A549 (cell line): ENCODE data around the gene MPPED1. TPM values are rescaled to one million over a fixed set of nuclear protein-coding genes. Genes with fewer than 3 reads are reported as not detected.

Experiments used
- ATAC-seq, 2 experiments: fragments of 200-7000 bp in 1 of 2; fragments of >200 bp in 1 of 2; cut with Nextera tagmentation in 1 of 2; cut with Tn5 transposase in 1 of 2; 3 replicates each; pipeline versions ENCODE4 v1.8.0 to v1.9.1; 2018 to 2020; ENCODE audit warnings: mild to moderate bottlenecking in 1 of 2, moderate library complexity in 1 of 2
- CTCF ChIA-PET: fragments of 300-600 bp; sonication (Branson Sonifier 250); formaldehyde crosslinking; extraction: SDS; loops from one replicate; lab custom pipeline; 2021; ENCODE audit warnings: antibody characterized with exemption, inconsistent platforms; lab: Yijun Ruan, JAX
- POLR2A ChIA-PET: fragments of 350-600 bp; formaldehyde crosslinking; extraction: SDS; loops from one replicate; lab custom pipeline; 2021; ENCODE audit warnings: antibody characterized with exemption, inconsistent platforms; lab: Yijun Ruan, JAX
- DNase-seq, 2 experiments: peaks; one replicate each; pipeline versions ENCODE4 v3.0.0 to v3.0.0-alpha.2; 2011 to 2016; ENCODE audit warnings: low read depth in 1 of 2, low spot score in 1 of 2
- FAIRE-seq: peaks from 2 replicates; lab custom pipeline; 2011; peaks lifted over from hg19 to GRCh38; lab: Jason Lieb, UNC
- H3K27ac ChIP-seq, 2 experiments: fragments of >200 bp; sonication (Bioruptor Twin); formaldehyde crosslinking; 3 replicates each; pipeline ENCODE4 v1.5.1; 2016 to 2017
- H3K4me1 ChIP-seq: fragments of >200 bp; sonication (Bioruptor Twin); formaldehyde crosslinking; 3 replicates; pipeline ENCODE4 v1.6.1; 2016
- H3K4me2 ChIP-seq: fragments of >200 bp; sonication (Bioruptor Twin); formaldehyde crosslinking; 3 replicates; pipeline ENCODE4 v1.6.1; 2016
- H3K4me3 ChIP-seq: fragments of >200 bp; sonication (Bioruptor Twin); formaldehyde crosslinking; 3 replicates; pipeline ENCODE4 v1.5.1; 2016
- H3K9me3 ChIP-seq: fragments of >200 bp; sonication (Bioruptor Twin); formaldehyde crosslinking; 3 replicates; pipeline ENCODE4 v1.6.1; 2016
- CBX8 ChIP-seq: fragments of 200-600 bp; sonication (generic); IDR thresholded peaks from 2 replicates; pipeline ENCODE4 v1.6.1; 2016
- CEBPB ChIP-seq, 2 experiments: fragments of >200 bp in 1 of 2; sonication (Bioruptor Twin) in 1 of 2; formaldehyde crosslinking in 1 of 2; IDR thresholded peaks; 2 replicates each; pipeline ENCODE4 v1.6.1; 2012 to 2016
- E2F6 ChIP-seq: IDR thresholded peaks from 2 replicates; pipeline ENCODE4 v1.6.1; 2012; ENCODE audit warnings: low read depth, borderline replicate concordance
- EHF ChIP-seq: fragments of 250-450 bp; sonication (Bioruptor Pico); IDR thresholded peaks from 2 replicates; pipeline ENCODE4 v1.5.0; 2020; ENCODE audit warnings: mild to moderate bottlenecking
- GATA3 ChIP-seq: IDR thresholded peaks from 2 replicates; pipeline ENCODE4 v1.6.1; 2012; ENCODE audit warnings: borderline replicate concordance
- HEYL ChIP-seq: fragments of 250-450 bp; sonication (Bioruptor Pico); IDR thresholded peaks from 2 replicates; pipeline ENCODE4 v1.8.0; 2021; ENCODE audit warnings: mild to moderate bottlenecking, moderate library complexity
- HMGXB4 ChIP-seq: fragments of 250-450 bp; sonication (Bioruptor Pico); IDR thresholded peaks from 2 replicates; pipeline ENCODE4 v1.5.0; 2021; ENCODE audit warnings: mild to moderate bottlenecking, moderate library complexity, borderline replicate concordance
- HOXB13 ChIP-seq: fragments of 250-450 bp; sonication (Bioruptor Pico); IDR thresholded peaks from 2 replicates; pipeline ENCODE4 v1.5.0; 2020; ENCODE audit warnings: low read depth, mild to moderate bottlenecking, moderate library complexity
- JUN ChIP-seq, 2 experiments: fragments of >200 bp; sonication (Bioruptor Twin); formaldehyde crosslinking; IDR thresholded peaks; 2 replicates in 1 of 2; 3 replicates in 1 of 2; pipeline ENCODE4 v1.6.1; 2016 to 2017
- MAFK ChIP-seq: fragments of 450-650 bp; IDR thresholded peaks from 2 replicates; pipeline ENCODE4 v1.6.1; 2014; ENCODE audit not compliant: partially characterized antibody
- MAZ ChIP-seq: fragments of 150-350 bp; IDR thresholded peaks from 2 replicates; pipeline ENCODE4 v1.6.1; 2014; ENCODE audit warnings: antibody characterized with exemption, low read depth, low read length, borderline replicate concordance
- MYC ChIP-seq: IDR thresholded peaks from 2 replicates; pipeline ENCODE4 v1.6.1; 2012; ENCODE audit warnings: mild to moderate bottlenecking, inconsistent platforms, low read length, improper control_type of control experiment, borderline replicate concordance
- NFE2L2 ChIP-seq: fragments of 150-350 bp; conservative IDR thresholded peaks from 2 replicates; pipeline ENCODE4 v1.6.1; 2014; ENCODE audit warnings: low read length
- NR3C1 ChIP-seq: fragments of >200 bp; sonication (Bioruptor Twin); formaldehyde crosslinking; IDR thresholded peaks from 3 replicates; pipeline ENCODE4 v1.6.1; 2017
- POLR2AphosphoS2 ChIP-seq: conservative IDR thresholded peaks from 2 replicates; pipeline ENCODE4 v1.6.1; 2012; ENCODE audit warnings: low read length, improper control_type of control experiment, inconsistent platforms
- RAD21 ChIP-seq, 2 experiments: fragments of >200 bp in 1 of 2; sonication (Bioruptor Twin) in 1 of 2; formaldehyde crosslinking in 1 of 2; IDR thresholded peaks in 1 of 2; conservative IDR thresholded peaks in 1 of 2; 2 replicates in 1 of 2; 3 replicates in 1 of 2; pipeline ENCODE4 v1.6.1; 2012 to 2018; ENCODE audit warnings: inconsistent platforms in 1 of 2
- RCOR1 ChIP-seq: fragments of 150-350 bp; IDR thresholded peaks from 2 replicates; pipeline ENCODE4 v1.6.1; 2014; ENCODE audit warnings: antibody characterized with exemption, low read length, low read depth
- RNF2 ChIP-seq: fragments of 200-600 bp; sonication (generic); IDR thresholded peaks from 2 replicates; pipeline ENCODE4 v1.6.1; 2016; ENCODE audit warnings: low read depth, mild to moderate bottlenecking, antibody characterized with exemption, moderate library complexity, borderline replicate concordance
- WGBS: methylation state at CpG from one replicate; pipeline ENCODE4 v1.1.6; 2017; ENCODE audit errors: missing lambda C conversion rate; 5-methylcytosine and 5-hydroxymethylcytosine counted together
- polyA plus RNA-seq, 4 experiments: library from polyadenylated mRNA; depleted of rRNA in 3 of 4; stranded (reverse); fragments of >200 nt; fragmentation: RNase III in 1 of 4; extraction: RNeasy Plus Mini Kit Qiagen cat#74134 plus additional on column Dnase treatment in 1 of 4; gene quantifications; 2 replicates in 3 of 4; 3 replicates in 1 of 4; pipeline ENCODE4 v1.2.3, GENCODE V29; 2011 to 2017
- TF ChIP-seq, protein P1 (sequence below): fragments of 150-350 bp; IDR thresholded peaks from 2 replicates; pipeline ENCODE4 v1.6.1; 2014; ENCODE audit warnings: low read depth, mild to moderate bottlenecking, low read length

The MPPED1 gene
- polyA plus RNA-seq, 2 of the 4 experiments (the other 2 are of a cell fraction): not detected

GRCh38 chr22:43426816-43427215, 15.0 kb downstream of the MPPED1 start:
- TF ChIP-seq MAZ (no peak), HMGXB4 (no peak), RCOR1 (no peak), NFE2L2 (no peak), MYC (no peak), EHF (CRISPR knock-in tag) (no peak), RNF2 (no peak), CEBPB (IDR thresholded peaks at IDR 0.05) (no peak)
- TF ChIP-seq, protein P1, sequence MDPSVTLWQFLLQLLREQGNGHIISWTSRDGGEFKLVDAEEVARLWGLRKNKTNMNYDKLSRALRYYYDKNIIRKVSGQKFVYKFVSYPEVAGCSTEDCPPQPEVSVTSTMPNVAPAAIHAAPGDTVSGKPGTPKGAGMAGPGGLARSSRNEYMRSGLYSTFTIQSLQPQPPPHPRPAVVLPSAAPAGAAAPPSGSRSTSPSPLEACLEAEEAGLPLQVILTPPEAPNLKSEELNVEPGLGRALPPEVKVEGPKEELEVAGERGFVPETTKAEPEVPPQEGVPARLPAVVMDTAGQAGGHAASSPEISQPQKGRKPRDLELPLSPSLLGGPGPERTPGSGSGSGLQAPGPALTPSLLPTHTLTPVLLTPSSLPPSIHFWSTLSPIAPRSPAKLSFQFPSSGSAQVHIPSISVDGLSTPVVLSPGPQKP: no peak
- 27% methylated on average over 2 of the region's 7 CpGs for WGBS
- Histone ChIP-seq H3K4me3 (no peak overlapping the region), H3K4me1 (no peaks in the 10 kb centered on the region), H3K4me2 (no peak overlapping the region), H3K9me3 (no peaks in the 10 kb centered on the region), H3K27ac (no peak overlapping the region)
- no peak for DNase-seq
- no peak for FAIRE-seq
- POLR2A ChIA-PET: no interaction called here
- CTCF ChIA-PET: no interaction called here
- ATAC-seq: no peak

DNA sequence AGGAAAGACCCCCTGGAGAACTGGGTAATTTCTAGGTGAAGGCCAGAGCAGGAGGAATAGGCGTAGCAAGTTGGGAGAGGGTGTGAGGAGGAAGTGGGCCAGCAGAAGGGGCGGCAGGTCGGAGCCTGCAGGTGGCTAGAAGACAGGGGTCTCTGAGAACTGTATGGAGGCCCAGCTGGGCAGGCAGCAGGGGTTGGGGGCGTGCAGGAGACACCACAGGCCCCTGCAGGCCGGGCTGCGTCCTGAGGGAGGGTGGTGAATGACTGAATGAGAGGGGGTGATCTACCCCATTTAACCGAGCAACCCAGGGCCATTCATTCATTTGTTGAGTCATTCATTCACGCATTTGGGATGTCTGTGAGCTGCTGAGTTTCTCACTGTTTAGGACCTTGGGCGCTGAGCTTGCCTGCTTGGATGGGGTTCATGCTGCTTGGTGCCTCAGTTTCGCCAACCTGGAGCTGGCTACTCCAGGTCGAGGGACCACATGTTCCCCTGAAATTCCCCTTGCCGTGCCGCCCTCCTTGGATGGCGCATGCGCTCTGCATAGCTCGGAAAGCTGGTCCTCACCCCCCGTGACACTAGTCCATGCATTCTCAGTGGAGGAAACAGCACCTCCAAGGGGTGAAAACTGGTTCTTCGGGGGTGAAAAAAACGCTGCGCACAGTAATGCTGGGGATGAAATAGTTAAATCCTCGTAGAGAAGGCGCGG, 15.6 kb downstream of the MPPED1 start:
- ChIA-PET CTCF (no interaction called here), POLR2A (no interaction called here)
- no peak for ATAC-seq
- Histone ChIP-seq H3K4me2 (no peak overlapping the region), H3K27ac (no peak overlapping the region), H3K4me3 (no peak overlapping the region), H3K4me1 (no peaks in the 10 kb centered on the region), H3K9me3 (no peaks in the 10 kb centered on the region)
- DNase-seq: no peak
- TF ChIP-seq JUN (IDR thresholded peaks at IDR 0.05) (no peak), NR3C1 (no peak), HOXB13 (no peak), POLR2AphosphoS2 (no peak), MAFK (no peak), RCOR1 (no peak)
- WGBS: 47% methylated on average over 22 of the region's 23 CpGs
- no peak for FAIRE-seq

DNA sequence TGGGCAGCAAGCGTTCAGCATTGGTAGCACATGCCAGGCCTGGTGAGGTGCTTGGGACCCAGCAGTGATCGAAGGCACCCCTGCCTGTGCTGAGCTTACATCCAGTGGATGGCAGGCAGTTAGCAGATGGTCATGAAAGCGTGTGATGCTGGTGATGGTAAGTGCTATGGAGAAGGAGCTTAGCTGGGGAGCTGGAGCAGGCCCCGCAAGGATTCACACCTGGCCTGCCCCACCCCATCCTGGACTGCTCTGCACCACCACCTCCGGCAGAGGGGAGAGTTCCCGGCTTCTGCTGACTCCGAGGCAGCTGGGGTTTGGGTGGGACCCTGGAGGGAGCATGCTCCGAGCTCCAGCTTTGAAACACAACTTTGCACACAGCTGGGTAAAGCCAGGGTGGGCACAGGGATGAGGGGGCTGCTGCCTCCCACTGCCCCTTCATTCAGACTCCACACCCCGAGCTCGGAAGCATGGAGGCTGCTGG, 16.2 kb downstream of the MPPED1 start:
- no peak overlapping the region for H3K27ac ChIP-seq
- no peak for ATAC-seq
- no peak for FAIRE-seq
- WGBS: 54% methylated on average over 10 of the region's 10 CpGs
- POLR2A ChIA-PET: interaction anchor here (0.6 kb wide), 1 partner anchor 1219 kb away, joined by 4 read pairs; no protein-coding TSS in a partner anchor
- CTCF ChIA-PET: no interaction called here
- no peak overlapping the region for H3K4me2 ChIP-seq
- no peak overlapping the region for H3K4me3 ChIP-seq
- no peaks in the 10 kb centered on the region for H3K9me3 ChIP-seq
- DNase-seq: no peak
- TF ChIP-seq HOXB13 (no peak), HEYL (CRISPR knock-in tag) (no peak), RAD21 (conservative IDR thresholded peaks at IDR 0.05 in 1 of 2, IDR thresholded peaks at IDR 0.05 in 1 of 2) (no peak), MAFK (no peak), E2F6 (no peak), MAZ (no peak), GATA3 (no peak), CBX8 (no peak)
- H3K4me1 ChIP-seq: no peaks in the 10 kb centered on the region
